Liver (tissue), 9 donors: ENCODE results near the gene MED17. TPM values are rescaled to one million over a fixed set of nuclear protein-coding genes. Genes with fewer than 3 reads are reported as not detected.

Experiments
- DNase-seq: peaks from one replicate; pipeline ENCODE4 v3.0.0-alpha.2; 2017; ENCODE audit warnings: low spot score
- H3K27ac ChIP-seq, 2 donors: one replicate each; pipeline ENCODE4 v1.7.0; 2013; ENCODE audit warnings: inconsistent platforms in 2 of 2, low read length in 2 of 2, control low read depth in 1 of 2, low read depth in 1 of 2, mild to moderate bottlenecking in 1 of 2
- H3K27me3 ChIP-seq, 4 donors: one replicate each; pipeline versions ENCODE4 v1.6.1 to v1.7.0; 2013; ENCODE audit warnings: low read length in 3 of 4, inconsistent platforms in 1 of 4, mild to moderate bottlenecking in 1 of 4, moderate library complexity in 1 of 4; ENCODE audit not compliant: control insufficient read depth in 4 of 4, insufficient read depth in 4 of 4
- H3K36me3 ChIP-seq, 4 donors: one replicate each; pipeline versions ENCODE4 v1.6.1 to v1.7.0; 2013; ENCODE audit warnings: low read length in 3 of 4, mild to moderate bottlenecking in 3 of 4, low read depth in 1 of 4, moderate library complexity in 1 of 4; ENCODE audit not compliant: control insufficient read depth in 4 of 4, insufficient read depth in 3 of 4
- H3K4me1 ChIP-seq, 4 donors: one replicate each; pipeline versions ENCODE4 v1.6.1 to v1.7.0; 2013; ENCODE audit warnings: low read length in 3 of 4, mild to moderate bottlenecking in 3 of 4, moderate library complexity in 1 of 4; ENCODE audit not compliant: control insufficient read depth in 4 of 4, insufficient read depth in 4 of 4
- H3K4me3 ChIP-seq, 3 donors: one replicate each; pipeline versions ENCODE4 v1.6.1 to v1.7.0; 2013; ENCODE audit warnings: low read length in 3 of 3, control low read depth in 1 of 3, low read depth in 1 of 3, mild to moderate bottlenecking in 1 of 3
- H3K9ac ChIP-seq, 2 donors: one replicate each; pipeline ENCODE4 v1.7.0; 2013; ENCODE audit warnings: low read length in 2 of 2, mild to moderate bottlenecking in 2 of 2, moderate library complexity in 2 of 2, control low read depth in 1 of 2, low read depth in 1 of 2
- H3K9me3 ChIP-seq, 4 donors: one replicate each; pipeline versions ENCODE4 v1.6.1 to v1.7.0; 2013; ENCODE audit warnings: low read length in 3 of 4; ENCODE audit not compliant: control insufficient read depth in 4 of 4
- CTCF ChIP-seq: fragments of 150-350 bp; IDR thresholded peaks from 2 replicates; pipeline ENCODE4 v1.5.1; 2017; ENCODE audit warnings: improper control_type of control experiment, low read depth, low read length; ENCODE audit not compliant: missing input control
- FOXA1 ChIP-seq: IDR thresholded peaks from 2 replicates; pipeline ENCODE4 v1.6.1; 2016; ENCODE audit warnings: antibody characterized with exemption
- FOXA2 ChIP-seq: IDR thresholded peaks from 2 replicates; pipeline ENCODE4 v1.6.1; 2016; ENCODE audit warnings: antibody characterized with exemption
- GABPA ChIP-seq, 2 donors: IDR thresholded peaks in 1 of 2; conservative IDR thresholded peaks in 1 of 2; 2 replicates each; pipeline ENCODE4 v1.6.1; 2016; ENCODE audit warnings: antibody characterized with exemption in 2 of 2, mild to moderate bottlenecking in 1 of 2, moderate library complexity in 1 of 2
- HNF4A ChIP-seq, 2 donors: conservative IDR thresholded peaks; 2 replicates each; pipeline ENCODE4 v1.6.1; 2016; ENCODE audit warnings: antibody characterized with exemption in 2 of 2, mild to moderate bottlenecking in 2 of 2
- HNF4G ChIP-seq: IDR thresholded peaks from 2 replicates; pipeline ENCODE4 v1.6.1; 2016; ENCODE audit warnings: antibody characterized with exemption
- JUND ChIP-seq, 2 donors: IDR thresholded peaks; 2 replicates each; pipeline ENCODE4 v1.6.1; 2016; ENCODE audit warnings: antibody characterized with exemption in 2 of 2
- MAX ChIP-seq: IDR thresholded peaks from 2 replicates; pipeline ENCODE4 v1.6.1; 2016; ENCODE audit warnings: antibody characterized with exemption
- NR2F2 ChIP-seq: IDR thresholded peaks from 2 replicates; pipeline ENCODE4 v1.6.1; 2016; ENCODE audit warnings: antibody characterized with exemption
- RAD21 ChIP-seq, 2 donors: IDR thresholded peaks; 2 replicates each; pipeline ENCODE4 v1.6.1; 2016; ENCODE audit warnings: antibody characterized with exemption in 2 of 2, mild to moderate bottlenecking in 2 of 2
- RXRA ChIP-seq, 2 donors: IDR thresholded peaks; 2 replicates each; pipeline ENCODE4 v1.6.1; 2017 to 2018; ENCODE audit warnings: antibody characterized with exemption in 2 of 2, mild to moderate bottlenecking in 1 of 2
- SP1 ChIP-seq: IDR thresholded peaks from 2 replicates; pipeline ENCODE4 v1.6.1; 2018; ENCODE audit warnings: antibody characterized with exemption, mild to moderate bottlenecking
- TAF1 ChIP-seq: conservative IDR thresholded peaks from 2 replicates; pipeline ENCODE4 v1.6.1; 2016; ENCODE audit warnings: antibody characterized with exemption, mild to moderate bottlenecking
- YY1 ChIP-seq: IDR thresholded peaks from 2 replicates; pipeline ENCODE4 v1.6.1; 2016; ENCODE audit warnings: antibody characterized with exemption, mild to moderate bottlenecking
- WGBS: extraction: QIAGEN DNeasy Blood & Tissue Kit; methylation state at CpG from one replicate; pipeline ENCODE4 v1.1.7; 2013; 5-methylcytosine and 5-hydroxymethylcytosine counted together
- polyA plus RNA-seq, 2 donors: library from polyadenylated mRNA; stranded (reverse) in 1 of 2; unstranded in 1 of 2; fragments of 200-250 nt in 1 of 2; fragments of >200 nt in 1 of 2; fragmentation: Nextera tagmentation in 1 of 2; extraction: Ambion mirVana in 1 of 2; gene quantifications; one replicate each; pipeline versions ENCODE4 v1.2.1 to v1.2.3, GENCODE V29; 2013 to 2015
- total RNA-seq, 2 donors: library from RNA; depleted of rRNA; stranded (reverse); fragments of >200 nt; gene quantifications; one replicate each; pipeline ENCODE4 v1.2.3, GENCODE V29; 2014
- TF ChIP-seq, protein P1 (sequence below): IDR thresholded peaks from 2 replicates; pipeline ENCODE4 v1.6.1; 2016; ENCODE audit warnings: antibody characterized with exemption
- TF ChIP-seq, protein P2 (sequence below): IDR thresholded peaks from 2 replicates; pipeline ENCODE4 v1.6.1; 2016; ENCODE audit warnings: antibody characterized with exemption, mild to moderate bottlenecking
- TF ChIP-seq, protein P3 (sequence below): IDR thresholded peaks from 2 replicates; pipeline ENCODE4 v1.6.1; 2016; ENCODE audit warnings: antibody characterized with exemption
- donor health status: healthy.
- donor health status: healthy.
- donor health status: healthy.
- donor health status: healthy.
- donor health status: healthy.

The MED17 gene
- total and polyA plus RNA-seq, 4 donors: 2.8 to 12.7 (median 7.5) TPM

- no peak overlapping the region for H3K4me3 ChIP-seq
- no peak overlapping the region for H3K9ac ChIP-seq
- 79% methylated on average over 8 of the region's 8 CpGs for WGBS
- no peaks in the 10 kb centered on the region for H3K9me3 ChIP-seq
- H3K27me3 ChIP-seq: no peaks in the 10 kb centered on the region
- H3K36me3 ChIP-seq: no peaks in the 10 kb centered on the region
- peaks cover 2 to 5% (median 4%) of the 10 kb centered on the region in 4 donors for H3K4me1 ChIP-seq
- TF ChIP-seq, protein P1, sequence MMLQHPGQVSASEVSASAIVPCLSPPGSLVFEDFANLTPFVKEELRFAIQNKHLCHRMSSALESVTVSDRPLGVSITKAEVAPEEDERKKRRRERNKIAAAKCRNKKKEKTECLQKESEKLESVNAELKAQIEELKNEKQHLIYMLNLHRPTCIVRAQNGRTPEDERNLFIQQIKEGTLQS: no peak
- no peak for TF ChIP-seq MAX
- no peak for TF ChIP-seq RXRA (IDR thresholded peaks at IDR 0.05)
- TF ChIP-seq TAF1: no peak
- TF ChIP-seq RAD21 (IDR thresholded peaks at IDR 0.05): no peak
- TF ChIP-seq CTCF: no peak
- TF ChIP-seq, protein P2, sequence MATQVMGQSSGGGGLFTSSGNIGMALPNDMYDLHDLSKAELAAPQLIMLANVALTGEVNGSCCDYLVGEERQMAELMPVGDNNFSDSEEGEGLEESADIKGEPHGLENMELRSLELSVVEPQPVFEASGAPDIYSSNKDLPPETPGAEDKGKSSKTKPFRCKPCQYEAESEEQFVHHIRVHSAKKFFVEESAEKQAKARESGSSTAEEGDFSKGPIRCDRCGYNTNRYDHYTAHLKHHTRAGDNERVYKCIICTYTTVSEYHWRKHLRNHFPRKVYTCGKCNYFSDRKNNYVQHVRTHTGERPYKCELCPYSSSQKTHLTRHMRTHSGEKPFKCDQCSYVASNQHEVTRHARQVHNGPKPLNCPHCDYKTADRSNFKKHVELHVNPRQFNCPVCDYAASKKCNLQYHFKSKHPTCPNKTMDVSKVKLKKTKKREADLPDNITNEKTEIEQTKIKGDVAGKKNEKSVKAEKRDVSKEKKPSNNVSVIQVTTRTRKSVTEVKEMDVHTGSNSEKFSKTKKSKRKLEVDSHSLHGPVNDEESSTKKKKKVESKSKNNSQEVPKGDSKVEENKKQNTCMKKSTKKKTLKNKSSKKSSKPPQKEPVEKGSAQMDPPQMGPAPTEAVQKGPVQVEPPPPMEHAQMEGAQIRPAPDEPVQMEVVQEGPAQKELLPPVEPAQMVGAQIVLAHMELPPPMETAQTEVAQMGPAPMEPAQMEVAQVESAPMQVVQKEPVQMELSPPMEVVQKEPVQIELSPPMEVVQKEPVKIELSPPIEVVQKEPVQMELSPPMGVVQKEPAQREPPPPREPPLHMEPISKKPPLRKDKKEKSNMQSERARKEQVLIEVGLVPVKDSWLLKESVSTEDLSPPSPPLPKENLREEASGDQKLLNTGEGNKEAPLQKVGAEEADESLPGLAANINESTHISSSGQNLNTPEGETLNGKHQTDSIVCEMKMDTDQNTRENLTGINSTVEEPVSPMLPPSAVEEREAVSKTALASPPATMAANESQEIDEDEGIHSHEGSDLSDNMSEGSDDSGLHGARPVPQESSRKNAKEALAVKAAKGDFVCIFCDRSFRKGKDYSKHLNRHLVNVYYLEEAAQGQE: no peak
- no peak for TF ChIP-seq YY1
- TF ChIP-seq NR2F2: no peak
- no peak for TF ChIP-seq JUND (IDR thresholded peaks at IDR 0.05)
- TF ChIP-seq SP1: no peak
- no peak for TF ChIP-seq FOXA2
- TF ChIP-seq HNF4G: no peak
- TF ChIP-seq, protein P3, sequence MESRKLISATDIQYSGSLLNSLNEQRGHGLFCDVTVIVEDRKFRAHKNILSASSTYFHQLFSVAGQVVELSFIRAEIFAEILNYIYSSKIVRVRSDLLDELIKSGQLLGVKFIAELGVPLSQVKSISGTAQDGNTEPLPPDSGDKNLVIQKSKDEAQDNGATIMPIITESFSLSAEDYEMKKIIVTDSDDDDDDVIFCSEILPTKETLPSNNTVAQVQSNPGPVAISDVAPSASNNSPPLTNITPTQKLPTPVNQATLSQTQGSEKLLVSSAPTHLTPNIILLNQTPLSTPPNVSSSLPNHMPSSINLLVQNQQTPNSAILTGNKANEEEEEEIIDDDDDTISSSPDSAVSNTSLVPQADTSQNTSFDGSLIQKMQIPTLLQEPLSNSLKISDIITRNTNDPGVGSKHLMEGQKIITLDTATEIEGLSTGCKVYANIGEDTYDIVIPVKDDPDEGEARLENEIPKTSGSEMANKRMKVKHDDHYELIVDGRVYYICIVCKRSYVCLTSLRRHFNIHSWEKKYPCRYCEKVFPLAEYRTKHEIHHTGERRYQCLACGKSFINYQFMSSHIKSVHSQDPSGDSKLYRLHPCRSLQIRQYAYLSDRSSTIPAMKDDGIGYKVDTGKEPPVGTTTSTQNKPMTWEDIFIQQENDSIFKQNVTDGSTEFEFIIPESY: no peak
- DNase-seq: no peak
- no peak overlapping the region for H3K27ac ChIP-seq
These were observed 61.4 kb downstream of the MED17 start for GRCh38 chr11:93845181-93846092.

- H3K9me3 ChIP-seq: no peaks in the 10 kb centered on the region
- H3K4me1 ChIP-seq: peaks cover 2 to 5% (median 4%) of the 10 kb centered on the region in 4 donors
- no peak for DNase-seq
- H3K27ac ChIP-seq: no peak overlapping the region
- no peaks in the 10 kb centered on the region for H3K27me3 ChIP-seq
- H3K4me3 ChIP-seq: no peak overlapping the region
- H3K9ac ChIP-seq: no peak overlapping the region
- no peaks in the 10 kb centered on the region for H3K36me3 ChIP-seq
- 81% methylated on average over 2 of the region's 2 CpGs for WGBS
- TF ChIP-seq TAF1 (no peak), FOXA1 (no peak), CTCF (no peak), HNF4A (conservative IDR thresholded peaks at IDR 0.05) (no peak), SP1 (no peak), YY1 (no peak), RXRA (IDR thresholded peaks at IDR 0.05) (no peak), GABPA (IDR thresholded peaks at IDR 0.05 in 1 of 2, conservative IDR thresholded peaks at IDR 0.05 in 1 of 2) (no peak), NR2F2 (no peak)
- TF ChIP-seq, protein P2: no peak
These were observed 62.3 kb downstream of the MED17 start for GRCh38 chr11:93846411-93846810.
